BE2C (cell line): ENCODE results near the gene CHCHD6.
A peak's percentile ranks its signal among the peaks of the same experiment; 100 is the strongest.

Experiments used
- DNase-seq: peaks from one replicate; pipeline ENCODE4 v3.0.0-alpha.2; 2020
- H3K27me3 ChIP-seq: fragments of 250-450 bp; sonication (Bioruptor Pico); 2 replicates; pipeline ENCODE4 v1.5.1; 2020; ENCODE audit warnings: mild to moderate bottlenecking
- H3K36me3 ChIP-seq: fragments of 250-450 bp; sonication (Bioruptor Pico); 2 replicates; pipeline ENCODE4 v1.5.1; 2020; ENCODE audit warnings: mild to moderate bottlenecking
- H3K4me1 ChIP-seq: fragments of 250-450 bp; sonication (Bioruptor Pico); 2 replicates; pipeline ENCODE4 v1.5.1; 2020
- H3K4me3 ChIP-seq: 2 replicates; pipeline ENCODE4 v1.5.1; 2011; ENCODE audit warnings: low read depth, low read length
- H3K9me3 ChIP-seq: fragments of 250-450 bp; sonication (Bioruptor Pico); 2 replicates; pipeline ENCODE4 v1.5.1; 2020
- CTCF ChIP-seq: IDR thresholded peaks from 2 replicates; pipeline ENCODE4 v1.5.1; 2012; ENCODE audit warnings: mild to moderate bottlenecking, low read depth, low read length

The CHCHD6 gene

GRCh38 chr3:126870608-126871210 lies 166.7 kb downstream of the CHCHD6 start:
- Histone ChIP-seq H3K27me3 (no peaks in the 10 kb centered on the region), H3K4me1 (peaks cover 4% of the 10 kb centered on the region), H3K36me3 (no peaks in the 10 kb centered on the region), H3K4me3 (no peak overlapping the region), H3K9me3 (no peaks in the 10 kb centered on the region)
- no peak for TF ChIP-seq CTCF
- DNase-seq, result no peak

GRCh38 chr3:126872701-126873342 lies 168.8 kb downstream of the CHCHD6 start:
- no peaks in the 10 kb centered on the region for H3K27me3 ChIP-seq
- H3K4me3 ChIP-seq, result no peak overlapping the region
- H3K4me1 ChIP-seq, result peaks cover 4% of the 10 kb centered on the region
- no peaks in the 10 kb centered on the region for H3K36me3 ChIP-seq
- TF ChIP-seq CTCF, result no peak
- no peak for DNase-seq
- H3K9me3 ChIP-seq, result no peaks in the 10 kb centered on the region

- Histone ChIP-seq H3K9me3 (no peaks in the 10 kb centered on the region), H3K4me3 (no peak overlapping the region), H3K36me3 (no peaks in the 10 kb centered on the region), H3K4me1 (peaks cover 4% of the 10 kb centered on the region), H3K27me3 (no peaks in the 10 kb centered on the region)
- no peak for TF ChIP-seq CTCF
- DNase-seq, result no peak
Observed at GRCh38 chr3:126873416-126873815, 169.4 kb downstream of the CHCHD6 start.

- H3K4me3 ChIP-seq, result no peak overlapping the region
- no peaks in the 10 kb centered on the region for H3K27me3 ChIP-seq
- no peak for TF ChIP-seq CTCF
- no peaks in the 10 kb centered on the region for H3K36me3 ChIP-seq
- H3K4me1 ChIP-seq, result peaks cover 11% of the 10 kb centered on the region
- DNase-seq, result peak; percentile 57
- H3K9me3 ChIP-seq, result no peaks in the 10 kb centered on the region
Observed at GRCh38 chr3:126878664-126879063, 174.6 kb downstream of the CHCHD6 start.

GRCh38 chr3:126880901-126881300 lies 176.9 kb downstream of the CHCHD6 start:
- Histone ChIP-seq H3K4me1 (peaks cover 14% of the 10 kb centered on the region), H3K36me3 (no peaks in the 10 kb centered on the region), H3K9me3 (no peaks in the 10 kb centered on the region), H3K27me3 (no peaks in the 10 kb centered on the region), H3K4me3 (no peak overlapping the region)
- no peak for DNase-seq
- TF ChIP-seq CTCF, result no peak

GRCh38 chr3:126881861-126882260 lies 177.8 kb downstream of the CHCHD6 start:
- DNase-seq, result no peak

More at GRCh38 chr3:126881861-126882260, 177.8 kb downstream of the CHCHD6 start:
- H3K27me3 ChIP-seq, result no peaks in the 10 kb centered on the region
- no peak overlapping the region for H3K4me3 ChIP-seq
- peaks cover 22% of the 10 kb centered on the region for H3K4me1 ChIP-seq
- no peaks in the 10 kb centered on the region for H3K36me3 ChIP-seq
- H3K9me3 ChIP-seq, result no peaks in the 10 kb centered on the region
- TF ChIP-seq CTCF, result no peak
